ENCODE measurements around the gene CTNNAL1. TPM values are rescaled to one million over a fixed set of nuclear protein-coding genes. Genes with fewer than 3 reads are reported as not detected.

Gene CTNNAL1
- total and polyA plus RNA-seq, 2 of the 8 experiments (the other 6 are each of a cell fraction or from before 2014, with no cell fraction given), result 23.2 to 66.1 TPM

- TF ChIP-seq, protein P1, sequence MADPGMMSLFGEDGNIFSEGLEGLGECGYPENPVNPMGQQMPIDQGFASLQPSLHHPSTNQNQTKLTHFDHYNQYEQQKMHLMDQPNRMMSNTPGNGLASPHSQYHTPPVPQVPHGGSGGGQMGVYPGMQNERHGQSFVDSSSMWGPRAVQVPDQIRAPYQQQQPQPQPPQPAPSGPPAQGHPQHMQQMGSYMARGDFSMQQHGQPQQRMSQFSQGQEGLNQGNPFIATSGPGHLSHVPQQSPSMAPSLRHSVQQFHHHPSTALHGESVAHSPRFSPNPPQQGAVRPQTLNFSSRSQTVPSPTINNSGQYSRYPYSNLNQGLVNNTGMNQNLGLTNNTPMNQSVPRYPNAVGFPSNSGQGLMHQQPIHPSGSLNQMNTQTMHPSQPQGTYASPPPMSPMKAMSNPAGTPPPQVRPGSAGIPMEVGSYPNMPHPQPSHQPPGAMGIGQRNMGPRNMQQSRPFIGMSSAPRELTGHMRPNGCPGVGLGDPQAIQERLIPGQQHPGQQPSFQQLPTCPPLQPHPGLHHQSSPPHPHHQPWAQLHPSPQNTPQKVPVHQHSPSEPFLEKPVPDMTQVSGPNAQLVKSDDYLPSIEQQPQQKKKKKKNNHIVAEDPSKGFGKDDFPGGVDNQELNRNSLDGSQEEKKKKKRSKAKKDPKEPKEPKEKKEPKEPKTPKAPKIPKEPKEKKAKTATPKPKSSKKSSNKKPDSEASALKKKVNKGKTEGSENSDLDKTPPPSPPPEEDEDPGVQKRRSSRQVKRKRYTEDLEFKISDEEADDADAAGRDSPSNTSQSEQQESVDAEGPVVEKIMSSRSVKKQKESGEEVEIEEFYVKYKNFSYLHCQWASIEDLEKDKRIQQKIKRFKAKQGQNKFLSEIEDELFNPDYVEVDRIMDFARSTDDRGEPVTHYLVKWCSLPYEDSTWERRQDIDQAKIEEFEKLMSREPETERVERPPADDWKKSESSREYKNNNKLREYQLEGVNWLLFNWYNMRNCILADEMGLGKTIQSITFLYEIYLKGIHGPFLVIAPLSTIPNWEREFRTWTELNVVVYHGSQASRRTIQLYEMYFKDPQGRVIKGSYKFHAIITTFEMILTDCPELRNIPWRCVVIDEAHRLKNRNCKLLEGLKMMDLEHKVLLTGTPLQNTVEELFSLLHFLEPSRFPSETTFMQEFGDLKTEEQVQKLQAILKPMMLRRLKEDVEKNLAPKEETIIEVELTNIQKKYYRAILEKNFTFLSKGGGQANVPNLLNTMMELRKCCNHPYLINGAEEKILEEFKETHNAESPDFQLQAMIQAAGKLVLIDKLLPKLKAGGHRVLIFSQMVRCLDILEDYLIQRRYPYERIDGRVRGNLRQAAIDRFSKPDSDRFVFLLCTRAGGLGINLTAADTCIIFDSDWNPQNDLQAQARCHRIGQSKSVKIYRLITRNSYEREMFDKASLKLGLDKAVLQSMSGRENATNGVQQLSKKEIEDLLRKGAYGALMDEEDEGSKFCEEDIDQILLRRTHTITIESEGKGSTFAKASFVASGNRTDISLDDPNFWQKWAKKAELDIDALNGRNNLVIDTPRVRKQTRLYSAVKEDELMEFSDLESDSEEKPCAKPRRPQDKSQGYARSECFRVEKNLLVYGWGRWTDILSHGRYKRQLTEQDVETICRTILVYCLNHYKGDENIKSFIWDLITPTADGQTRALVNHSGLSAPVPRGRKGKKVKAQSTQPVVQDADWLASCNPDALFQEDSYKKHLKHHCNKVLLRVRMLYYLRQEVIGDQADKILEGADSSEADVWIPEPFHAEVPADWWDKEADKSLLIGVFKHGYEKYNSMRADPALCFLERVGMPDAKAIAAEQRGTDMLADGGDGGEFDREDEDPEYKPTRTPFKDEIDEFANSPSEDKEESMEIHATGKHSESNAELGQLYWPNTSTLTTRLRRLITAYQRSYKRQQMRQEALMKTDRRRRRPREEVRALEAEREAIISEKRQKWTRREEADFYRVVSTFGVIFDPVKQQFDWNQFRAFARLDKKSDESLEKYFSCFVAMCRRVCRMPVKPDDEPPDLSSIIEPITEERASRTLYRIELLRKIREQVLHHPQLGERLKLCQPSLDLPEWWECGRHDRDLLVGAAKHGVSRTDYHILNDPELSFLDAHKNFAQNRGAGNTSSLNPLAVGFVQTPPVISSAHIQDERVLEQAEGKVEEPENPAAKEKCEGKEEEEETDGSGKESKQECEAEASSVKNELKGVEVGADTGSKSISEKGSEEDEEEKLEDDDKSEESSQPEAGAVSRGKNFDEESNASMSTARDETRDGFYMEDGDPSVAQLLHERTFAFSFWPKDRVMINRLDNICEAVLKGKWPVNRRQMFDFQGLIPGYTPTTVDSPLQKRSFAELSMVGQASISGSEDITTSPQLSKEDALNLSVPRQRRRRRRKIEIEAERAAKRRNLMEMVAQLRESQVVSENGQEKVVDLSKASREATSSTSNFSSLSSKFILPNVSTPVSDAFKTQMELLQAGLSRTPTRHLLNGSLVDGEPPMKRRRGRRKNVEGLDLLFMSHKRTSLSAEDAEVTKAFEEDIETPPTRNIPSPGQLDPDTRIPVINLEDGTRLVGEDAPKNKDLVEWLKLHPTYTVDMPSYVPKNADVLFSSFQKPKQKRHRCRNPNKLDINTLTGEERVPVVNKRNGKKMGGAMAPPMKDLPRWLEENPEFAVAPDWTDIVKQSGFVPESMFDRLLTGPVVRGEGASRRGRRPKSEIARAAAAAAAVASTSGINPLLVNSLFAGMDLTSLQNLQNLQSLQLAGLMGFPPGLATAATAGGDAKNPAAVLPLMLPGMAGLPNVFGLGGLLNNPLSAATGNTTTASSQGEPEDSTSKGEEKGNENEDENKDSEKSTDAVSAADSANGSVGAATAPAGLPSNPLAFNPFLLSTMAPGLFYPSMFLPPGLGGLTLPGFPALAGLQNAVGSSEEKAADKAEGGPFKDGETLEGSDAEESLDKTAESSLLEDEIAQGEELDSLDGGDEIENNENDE (IDR thresholded peaks at IDR 0.05; ENCODE audit: insufficient replicate concordance, low read length), result no peak
- TF ChIP-seq GTF2F1 (IDR thresholded peaks at IDR 0.05; ENCODE audit: borderline replicate concordance, low read depth, low read length) (no peak), USF2 (IDR thresholded peaks at IDR 0.05; ENCODE audit: low read length) (no peak), FOSL1 (IDR thresholded peaks at IDR 0.05; ENCODE audit: insufficient read depth, low read depth, low read length) (no peak), RXRA (IDR thresholded peaks at IDR 0.05; ENCODE audit: insufficient read depth, low read depth, low read length) (no peak), TBP (IDR thresholded peaks at IDR 0.05; ENCODE audit: low read depth, low read length) (no peak), JUND (IDR thresholded peaks at IDR 0.05; ENCODE audit: low read length) (no peak), ZNF274 (IDR thresholded peaks at IDR 0.05; ENCODE audit: borderline replicate concordance, extremely low read depth, low read length) (no peak), HDAC6 (IDR thresholded peaks at IDR 0.05; ENCODE audit: low read depth, low read length) (no peak), GABPA (IDR thresholded peaks at IDR 0.05; ENCODE audit: borderline replicate concordance, insufficient read depth, low read length) (no peak), SIX5 (IDR thresholded peaks at IDR 0.05; ENCODE audit: low read depth, low read length) (no peak)
Observed at GRCh38 chr9:108921200-108921599, 92.1 kb downstream of the CTNNAL1 start (continued).
